Natural killer cell (primary cell): ENCODE measurements around the gene TBC1D22A. TPM values are rescaled to one million over a fixed set of nuclear protein-coding genes. Genes with fewer than 3 reads are reported as not detected.

Experiments
- ATAC-seq, 3 donors: fragments of 150-1000 bp in 2 of 3; fragments of 200-7000 bp in 1 of 3; cut with Tn5 transposase; 1 replicate in 1 of 3; 2 replicates in 2 of 3; pipeline ENCODE4 v1.10.0; 2021; ENCODE audit warnings: mild to moderate bottlenecking in 2 of 3, moderate library complexity in 2 of 3
- DNase-seq, 2 donors: peaks; one replicate each; pipeline versions ENCODE4 v3.0.0 to v3.0.0-alpha.2; 2013 to 2021; ENCODE audit warnings: mixed read lengths in 1 of 2
- H3K27ac ChIP-seq: one replicate; pipeline ENCODE4 v1.5.1; 2013; ENCODE audit warnings: mild to moderate bottlenecking, low read length
- H3K27me3 ChIP-seq: one replicate; pipeline ENCODE4 v1.6.1; 2013; ENCODE audit warnings: low read length; ENCODE audit not compliant: control insufficient read depth, insufficient read depth
- H3K36me3 ChIP-seq: one replicate; pipeline ENCODE4 v1.6.1; 2013; ENCODE audit warnings: low read length; ENCODE audit not compliant: control insufficient read depth, insufficient read depth
- H3K4me1 ChIP-seq: one replicate; pipeline ENCODE4 v1.6.1; 2013; ENCODE audit warnings: low read length; ENCODE audit not compliant: control insufficient read depth, insufficient read depth
- H3K4me3 ChIP-seq: one replicate; pipeline ENCODE4 v1.5.1; 2013; ENCODE audit warnings: low read length
- H3K9me3 ChIP-seq: one replicate; pipeline ENCODE4 v1.6.1; 2013; ENCODE audit warnings: low read length; ENCODE audit not compliant: control insufficient read depth, insufficient read depth
- H3K27ac Mint-ChIP-seq, 2 donors: one replicate each; pipeline ENCODE4 v1.8.0; 2022; ENCODE audit warnings: mild to moderate bottlenecking in 2 of 2, mixed read lengths in 2 of 2, moderate library complexity in 1 of 2
- H3K27me3 Mint-ChIP-seq, 2 donors: one replicate each; pipeline ENCODE4 v1.8.0; 2022; ENCODE audit warnings: low read depth in 2 of 2, mixed read lengths in 2 of 2
- H3K36me3 Mint-ChIP-seq: one replicate; pipeline ENCODE4 v1.8.0; 2022; ENCODE audit warnings: mixed read lengths
- H3K4me1 Mint-ChIP-seq, 2 donors: one replicate each; pipeline ENCODE4 v1.8.0; 2022; ENCODE audit warnings: mixed read lengths in 2 of 2
- H3K4me3 Mint-ChIP-seq: one replicate; pipeline ENCODE4 v1.8.0; 2022; ENCODE audit warnings: mild to moderate bottlenecking, moderate library complexity, mixed read lengths
- H3K9me3 Mint-ChIP-seq, 2 donors: one replicate each; pipeline ENCODE4 v1.8.0; 2022; ENCODE audit warnings: mixed read lengths in 2 of 2
- CTCF ChIP-seq: fragments of 200-600 bp; IDR thresholded peaks from one replicate; pipeline ENCODE4 v1.8.0; 2022; ENCODE audit warnings: antibody characterized with exemption
- WGBS: methylation state at CpG from one replicate; pipeline ENCODE4 v1.1.7; 2013; ENCODE audit warnings: missing lambda C conversion rate; ENCODE audit not compliant: insufficient coverage; 5-methylcytosine and 5-hydroxymethylcytosine counted together
- intact Hi-C: fragments of 100-400 bp; cut with micrococcal nuclease; formaldehyde crosslinking; loops from one replicate; pipeline ENCODE4 v1.14.2; 2022
- total RNA-seq, 4 donors: library from RNA; stranded (reverse); fragments of 120-200 nt in 1 of 4; gene quantifications; one replicate each; pipeline versions ENCODE4 v1.2.3 to v1.2.4, GENCODE V29; 2013 to 2022

TBC1D22A gene
- total RNA-seq, 3 donors from 2014 or later (not counting 1 experiment from before 2014, with no cell fraction given) = 47.4 to 53.7 (median 53.2) TPM

DNA sequence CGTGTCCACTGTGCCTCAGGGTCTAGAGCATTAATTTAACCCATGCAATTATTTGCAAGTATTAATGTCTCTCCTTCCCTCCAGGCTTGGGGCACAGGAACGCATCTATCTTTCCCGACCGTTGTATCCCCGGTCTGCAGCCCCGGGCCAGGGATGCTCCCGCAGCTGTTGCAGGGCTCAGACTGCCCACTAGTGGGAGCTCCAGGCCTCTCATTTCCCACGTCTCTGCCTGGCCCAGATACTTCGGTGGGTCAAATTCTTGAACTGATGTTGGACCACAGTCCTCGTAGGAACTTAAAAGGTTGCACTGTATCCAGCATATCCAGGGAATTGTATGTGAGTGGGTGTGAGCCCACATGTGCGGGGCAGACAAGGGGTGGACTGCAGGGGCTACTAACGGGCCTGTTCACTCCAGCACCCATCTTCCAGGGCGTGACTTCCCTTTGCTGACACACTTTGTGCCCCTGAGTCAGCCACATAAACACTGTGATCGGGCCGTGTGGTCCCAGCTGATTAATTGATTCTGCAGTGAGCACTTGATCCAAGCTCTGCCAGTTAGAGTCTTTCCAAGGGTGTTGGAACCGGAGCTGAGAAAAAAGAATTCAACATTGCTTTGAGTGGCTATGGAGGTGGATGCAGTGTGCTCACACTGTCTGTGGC, 451.3 kb downstream of the TBC1D22A start:
- H3K27me3 ChIP-seq = no peaks in the 10 kb centered on the region
- no peak overlapping the region for H3K27ac ChIP-seq
- no peaks in the 10 kb centered on the region for H3K4me1 Mint-ChIP-seq
- no peaks in the 10 kb centered on the region for H3K27me3 Mint-ChIP-seq
- intact Hi-C loops = no loop called here
- ATAC-seq (peak; percentile 48 to 71 (median 63)), DNase-seq (peak; percentile 25 to 54)
- H3K9me3 Mint-ChIP-seq = no peaks in the 10 kb centered on the region
- H3K4me3 Mint-ChIP-seq = no peak overlapping the region
- H3K4me1 ChIP-seq = no peaks in the 10 kb centered on the region
- WGBS = 69% methylated on average over 16 of the region's 16 CpGs
- no peaks in the 10 kb centered on the region for H3K9me3 ChIP-seq
- no peak overlapping the region for H3K4me3 ChIP-seq
- H3K27ac Mint-ChIP-seq = no peak overlapping the region
- H3K36me3 ChIP-seq = no peaks in the 10 kb centered on the region
- peak; percentile 71 for TF ChIP-seq CTCF
- H3K36me3 Mint-ChIP-seq = no peaks in the 10 kb centered on the region

DNA sequence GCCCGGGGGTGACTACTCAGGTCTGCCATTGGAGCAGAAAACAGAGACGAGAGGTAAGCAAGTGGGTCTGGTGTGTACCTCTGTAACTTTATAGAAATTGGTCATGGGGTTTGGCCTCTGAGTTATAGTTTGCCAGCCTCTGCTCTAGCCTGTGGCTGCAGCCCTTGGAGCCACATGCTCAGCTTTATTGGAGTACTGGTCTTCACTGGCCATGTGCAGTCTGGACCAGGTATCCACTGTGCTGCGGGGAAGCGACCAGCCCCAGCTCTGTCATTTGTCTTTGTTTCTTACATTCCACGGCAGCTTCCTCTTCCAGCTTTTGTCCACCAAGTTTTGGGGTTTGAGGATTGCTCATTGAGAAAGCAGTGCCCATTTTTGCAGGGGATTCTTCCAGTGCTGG, 453.4 kb downstream of the TBC1D22A start:
- DNase-seq = no peak
- Histone ChIP-seq H3K4me3 (no peak overlapping the region), H3K27me3 (no peaks in the 10 kb centered on the region), H3K4me1 (no peaks in the 10 kb centered on the region), H3K27ac (no peak overlapping the region), H3K36me3 (no peaks in the 10 kb centered on the region), H3K9me3 (no peaks in the 10 kb centered on the region)
- Mint-ChIP-seq H3K27ac (no peak overlapping the region), H3K36me3 (no peaks in the 10 kb centered on the region), H3K27me3 (no peaks in the 10 kb centered on the region), H3K9me3 (no peaks in the 10 kb centered on the region), H3K4me3 (no peak overlapping the region), H3K4me1 (no peaks in the 10 kb centered on the region)
- intact Hi-C loops = no loop called here
- TF ChIP-seq CTCF = no peak
- 75% methylated on average over 5 of the region's 5 CpGs for WGBS
- ATAC-seq = no peak

GRCh38 chr22:47218671-47219070, 456.2 kb downstream of the TBC1D22A start:
- WGBS = 92% methylated on average over 15 of the region's 15 CpGs
- no peaks in the 10 kb centered on the region for H3K9me3 ChIP-seq
- intact Hi-C loops = no loop called here

More at GRCh38 chr22:47218671-47219070, 456.2 kb downstream of the TBC1D22A start:
- H3K27ac Mint-ChIP-seq = no peak overlapping the region
- no peak for TF ChIP-seq CTCF
- no peak for ATAC-seq
- no peaks in the 10 kb centered on the region for H3K4me1 ChIP-seq
- no peak overlapping the region for H3K4me3 Mint-ChIP-seq
- no peaks in the 10 kb centered on the region for H3K9me3 Mint-ChIP-seq
- no peak overlapping the region for H3K27ac ChIP-seq
- H3K4me3 ChIP-seq = no peak overlapping the region
- DNase-seq = no peak
- no peaks in the 10 kb centered on the region for H3K4me1 Mint-ChIP-seq
- no peaks in the 10 kb centered on the region for H3K27me3 ChIP-seq
- H3K36me3 Mint-ChIP-seq = no peaks in the 10 kb centered on the region
- H3K36me3 ChIP-seq = no peaks in the 10 kb centered on the region
- H3K27me3 Mint-ChIP-seq = no peaks in the 10 kb centered on the region
